ENCODE results near the gene EEA1.
A peak's percentile ranks its signal among the peaks of the same experiment; 100 is the strongest.

DNA sequence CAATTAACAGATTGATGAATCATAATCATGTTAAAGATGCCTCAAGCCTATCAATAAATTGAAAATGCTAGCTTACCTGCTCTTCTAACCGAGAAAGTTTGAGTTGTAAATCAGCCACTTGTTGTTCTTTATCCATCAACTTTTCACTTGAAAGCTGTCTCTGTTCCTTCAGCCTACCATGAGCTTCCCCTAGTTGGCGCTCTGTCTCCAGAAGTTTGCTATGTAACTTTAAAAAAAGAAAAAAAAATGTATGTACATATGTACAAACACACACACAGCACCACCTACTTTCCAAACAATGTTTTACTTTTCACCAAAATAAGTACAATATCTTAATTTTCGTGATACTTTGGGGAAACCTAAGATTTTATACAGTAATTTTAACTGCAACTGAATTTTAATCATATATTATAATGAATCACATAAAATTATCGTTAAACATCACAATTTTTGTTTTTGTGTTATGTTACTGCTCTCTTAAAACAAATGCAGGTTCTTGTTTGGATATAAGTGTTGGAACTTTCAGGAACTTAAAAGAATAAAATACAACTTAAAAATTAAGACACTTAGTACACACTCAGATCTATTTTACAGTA is 101.2 kb downstream of the EEA1 start:
- TF ChIP-seq, protein P1, sequence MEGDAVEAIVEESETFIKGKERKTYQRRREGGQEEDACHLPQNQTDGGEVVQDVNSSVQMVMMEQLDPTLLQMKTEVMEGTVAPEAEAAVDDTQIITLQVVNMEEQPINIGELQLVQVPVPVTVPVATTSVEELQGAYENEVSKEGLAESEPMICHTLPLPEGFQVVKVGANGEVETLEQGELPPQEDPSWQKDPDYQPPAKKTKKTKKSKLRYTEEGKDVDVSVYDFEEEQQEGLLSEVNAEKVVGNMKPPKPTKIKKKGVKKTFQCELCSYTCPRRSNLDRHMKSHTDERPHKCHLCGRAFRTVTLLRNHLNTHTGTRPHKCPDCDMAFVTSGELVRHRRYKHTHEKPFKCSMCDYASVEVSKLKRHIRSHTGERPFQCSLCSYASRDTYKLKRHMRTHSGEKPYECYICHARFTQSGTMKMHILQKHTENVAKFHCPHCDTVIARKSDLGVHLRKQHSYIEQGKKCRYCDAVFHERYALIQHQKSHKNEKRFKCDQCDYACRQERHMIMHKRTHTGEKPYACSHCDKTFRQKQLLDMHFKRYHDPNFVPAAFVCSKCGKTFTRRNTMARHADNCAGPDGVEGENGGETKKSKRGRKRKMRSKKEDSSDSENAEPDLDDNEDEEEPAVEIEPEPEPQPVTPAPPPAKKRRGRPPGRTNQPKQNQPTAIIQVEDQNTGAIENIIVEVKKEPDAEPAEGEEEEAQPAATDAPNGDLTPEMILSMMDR (IDR thresholded peaks at IDR 0.05; ENCODE audit: insufficient read depth, low read length, poor library complexity, severe bottlenecking) = peak; percentile 87
- no peak for TF ChIP-seq EZH2phosphoT487 (conservative IDR thresholded peaks at IDR 0.05; ENCODE audit: low read length)
